WTC11 (cell line): ENCODE measurements around the gene TMEM81. TPM values are rescaled to one million over a fixed set of nuclear protein-coding genes. Genes with fewer than 3 reads are reported as not detected.

ENCODE experiments used
- ATAC-seq: fragments of 200-7000 bp; cut with Tn5 transposase; 2 replicates; pipeline ENCODE4 v1.10.0; 2021; ENCODE audit warnings: mild to moderate bottlenecking, moderate library complexity
- CTCF ChIA-PET: fragments of 300-600 bp; sonication (Branson Sonifier 250); formaldehyde crosslinking; loops from one replicate; lab custom pipeline; 2021; ENCODE audit warnings: antibody characterized with exemption; lab: Charles Lee
- POLR2A ChIA-PET: fragments of 350-600 bp; sonication (Branson Sonifier 250); formaldehyde crosslinking; loops from one replicate; lab custom pipeline; 2021; ENCODE audit warnings: antibody characterized with exemption; lab: Charles Lee
- DNase-seq: peaks from one replicate; pipeline ENCODE4 v3.0.0; 2021; ENCODE audit warnings: low spot score
- H3K27ac Mint-ChIP-seq: 2 replicates; pipeline ENCODE4 v1.8.0; 2021; ENCODE audit warnings: mixed read lengths
- H3K27me3 Mint-ChIP-seq: 2 replicates; pipeline ENCODE4 v1.8.0; 2021; ENCODE audit warnings: low read depth, mild to moderate bottlenecking, moderate library complexity, mixed read lengths
- H3K36me3 Mint-ChIP-seq: 2 replicates; pipeline ENCODE4 v1.8.0; 2021; ENCODE audit warnings: mixed read lengths
- H3K4me1 Mint-ChIP-seq: 2 replicates; pipeline ENCODE4 v1.8.0; 2022; ENCODE audit warnings: mixed read lengths
- H3K4me3 Mint-ChIP-seq: 2 replicates; pipeline ENCODE4 v1.8.0; 2021; ENCODE audit warnings: mild to moderate bottlenecking, moderate library complexity, mixed read lengths
- H3K9me3 Mint-ChIP-seq: 2 replicates; pipeline ENCODE4 v1.8.0; 2021; ENCODE audit warnings: mixed read lengths
- CREM ChIP-seq: sonication (generic); formaldehyde crosslinking; IDR thresholded peaks from 2 replicates; pipeline ENCODE4 v1.8.1; 2022; ENCODE audit warnings: mild to moderate bottlenecking, missing genetic modification reagents, moderate library complexity
- EMX1 ChIP-seq: fragments of 250-450 bp; sonication (Bioruptor Pico); IDR thresholded peaks from 2 replicates; pipeline ENCODE4 v1.8.0; 2021; ENCODE audit warnings: mild to moderate bottlenecking
- ESRRA ChIP-seq: sonication (generic); formaldehyde crosslinking; IDR thresholded peaks from 2 replicates; pipeline ENCODE4 v1.8.1; 2022; ENCODE audit warnings: mild to moderate bottlenecking, missing genetic modification reagents, borderline replicate concordance
- GRHL2 ChIP-seq: fragments of 250-450 bp; sonication (Bioruptor Pico); IDR thresholded peaks from 2 replicates; pipeline ENCODE4 v1.8.0; 2022; ENCODE audit warnings: mild to moderate bottlenecking, moderate library complexity; ENCODE audit not compliant: insufficient replicate concordance, severe bottlenecking
- MXD4 ChIP-seq: fragments of 250-450 bp; sonication (Bioruptor Pico); IDR thresholded peaks from 2 replicates; pipeline ENCODE4 v1.8.0; 2021; ENCODE audit warnings: mild to moderate bottlenecking, moderate library complexity, borderline replicate concordance
- NFE2L1 ChIP-seq: sonication (generic); formaldehyde crosslinking; IDR thresholded peaks from 2 replicates; pipeline ENCODE4 v1.8.1; 2023; ENCODE audit warnings: missing genetic modification reagents
- RELA ChIP-seq: sonication (generic); formaldehyde crosslinking; IDR thresholded peaks from 2 replicates; pipeline ENCODE4 v1.8.1; 2022; ENCODE audit warnings: missing genetic modification reagents, mild to moderate bottlenecking, borderline replicate concordance
- SMAD4 ChIP-seq: sonication (generic); formaldehyde crosslinking; IDR thresholded peaks from 2 replicates; pipeline ENCODE4 v1.8.0; 2022; ENCODE audit warnings: mild to moderate bottlenecking, missing genetic modification reagents
- ZNF263 ChIP-seq: sonication (generic); formaldehyde crosslinking; IDR thresholded peaks from 2 replicates; pipeline ENCODE4 v1.8.1; 2022; ENCODE audit warnings: low read depth, mild to moderate bottlenecking, moderate library complexity, missing genetic modification reagents
- total RNA-seq: library from RNA; stranded (reverse); gene quantifications from 3 replicates; pipeline ENCODE4 v1.2.3, GENCODE V29; 2021
- TF ChIP-seq, protein P1 (sequence below): fragments of 200-600 bp; IDR thresholded peaks from 2 replicates; pipeline ENCODE4 v1.8.0; 2022; ENCODE audit warnings: antibody characterized with exemption
- TF ChIP-seq, protein P2 (sequence below): fragments of 250-450 bp; sonication (Bioruptor Pico); IDR thresholded peaks from 2 replicates; pipeline ENCODE4 v1.9.0; 2021; ENCODE audit warnings: mild to moderate bottlenecking, borderline replicate concordance
- TF ChIP-seq, protein P3 (sequence below): sonication (generic); formaldehyde crosslinking; IDR thresholded peaks from 2 replicates; pipeline ENCODE4 v1.8.0; 2022; ENCODE audit warnings: mild to moderate bottlenecking, missing genetic modification reagents
- TF ChIP-seq, protein P4 (sequence below): sonication (generic); formaldehyde crosslinking; IDR thresholded peaks from 2 replicates; pipeline ENCODE4 v1.8.1; 2023; ENCODE audit warnings: mild to moderate bottlenecking, missing genetic modification reagents
- TF ChIP-seq, protein P5 (sequence below): sonication (generic); formaldehyde crosslinking; IDR thresholded peaks from 2 replicates; pipeline ENCODE4 v1.8.1; 2022; ENCODE audit warnings: missing genetic modification reagents, borderline replicate concordance
- TF ChIP-seq, protein P6 (sequence below): sonication (generic); formaldehyde crosslinking; conservative IDR thresholded peaks from 2 replicates; pipeline ENCODE4 v1.8.1; 2022; ENCODE audit warnings: mild to moderate bottlenecking, missing genetic modification reagents
- TF ChIP-seq, protein P7 (sequence below): fragments of 250-450 bp; sonication (Bioruptor Pico); IDR thresholded peaks from 2 replicates; pipeline ENCODE4 v1.9.0; 2021; ENCODE audit warnings: mild to moderate bottlenecking

The TMEM81 gene
- total RNA-seq, 1 experiment from 2014 or later: 7.5 TPM

DNA sequence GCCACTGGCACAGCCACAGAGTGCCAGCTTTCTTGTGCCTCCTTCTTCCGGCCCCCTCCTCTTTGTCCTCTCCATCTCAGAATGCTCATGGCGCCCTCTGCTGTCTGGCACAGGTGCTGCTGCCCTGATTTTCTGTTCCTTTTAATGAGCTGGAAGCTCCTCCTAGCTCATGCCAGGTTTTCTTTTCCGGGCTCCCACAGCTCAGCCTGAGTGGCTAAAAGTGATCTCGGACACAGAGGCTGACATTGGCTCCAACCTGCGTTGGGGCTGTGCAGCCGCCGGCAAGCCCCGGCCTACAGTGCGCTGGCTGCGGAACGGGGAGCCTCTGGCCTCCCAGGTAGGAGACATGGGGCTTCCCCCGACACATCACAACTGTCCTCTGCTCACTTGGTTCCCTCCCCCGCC is 22.6 kb downstream of the TMEM81 start (continued):
- TF ChIP-seq RELA (no peak), MXD4 (CRISPR knock-in tag) (no peak)
- TF ChIP-seq, protein P1, sequence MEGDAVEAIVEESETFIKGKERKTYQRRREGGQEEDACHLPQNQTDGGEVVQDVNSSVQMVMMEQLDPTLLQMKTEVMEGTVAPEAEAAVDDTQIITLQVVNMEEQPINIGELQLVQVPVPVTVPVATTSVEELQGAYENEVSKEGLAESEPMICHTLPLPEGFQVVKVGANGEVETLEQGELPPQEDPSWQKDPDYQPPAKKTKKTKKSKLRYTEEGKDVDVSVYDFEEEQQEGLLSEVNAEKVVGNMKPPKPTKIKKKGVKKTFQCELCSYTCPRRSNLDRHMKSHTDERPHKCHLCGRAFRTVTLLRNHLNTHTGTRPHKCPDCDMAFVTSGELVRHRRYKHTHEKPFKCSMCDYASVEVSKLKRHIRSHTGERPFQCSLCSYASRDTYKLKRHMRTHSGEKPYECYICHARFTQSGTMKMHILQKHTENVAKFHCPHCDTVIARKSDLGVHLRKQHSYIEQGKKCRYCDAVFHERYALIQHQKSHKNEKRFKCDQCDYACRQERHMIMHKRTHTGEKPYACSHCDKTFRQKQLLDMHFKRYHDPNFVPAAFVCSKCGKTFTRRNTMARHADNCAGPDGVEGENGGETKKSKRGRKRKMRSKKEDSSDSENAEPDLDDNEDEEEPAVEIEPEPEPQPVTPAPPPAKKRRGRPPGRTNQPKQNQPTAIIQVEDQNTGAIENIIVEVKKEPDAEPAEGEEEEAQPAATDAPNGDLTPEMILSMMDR: peak; percentile 84
- TF ChIP-seq, protein P2, sequence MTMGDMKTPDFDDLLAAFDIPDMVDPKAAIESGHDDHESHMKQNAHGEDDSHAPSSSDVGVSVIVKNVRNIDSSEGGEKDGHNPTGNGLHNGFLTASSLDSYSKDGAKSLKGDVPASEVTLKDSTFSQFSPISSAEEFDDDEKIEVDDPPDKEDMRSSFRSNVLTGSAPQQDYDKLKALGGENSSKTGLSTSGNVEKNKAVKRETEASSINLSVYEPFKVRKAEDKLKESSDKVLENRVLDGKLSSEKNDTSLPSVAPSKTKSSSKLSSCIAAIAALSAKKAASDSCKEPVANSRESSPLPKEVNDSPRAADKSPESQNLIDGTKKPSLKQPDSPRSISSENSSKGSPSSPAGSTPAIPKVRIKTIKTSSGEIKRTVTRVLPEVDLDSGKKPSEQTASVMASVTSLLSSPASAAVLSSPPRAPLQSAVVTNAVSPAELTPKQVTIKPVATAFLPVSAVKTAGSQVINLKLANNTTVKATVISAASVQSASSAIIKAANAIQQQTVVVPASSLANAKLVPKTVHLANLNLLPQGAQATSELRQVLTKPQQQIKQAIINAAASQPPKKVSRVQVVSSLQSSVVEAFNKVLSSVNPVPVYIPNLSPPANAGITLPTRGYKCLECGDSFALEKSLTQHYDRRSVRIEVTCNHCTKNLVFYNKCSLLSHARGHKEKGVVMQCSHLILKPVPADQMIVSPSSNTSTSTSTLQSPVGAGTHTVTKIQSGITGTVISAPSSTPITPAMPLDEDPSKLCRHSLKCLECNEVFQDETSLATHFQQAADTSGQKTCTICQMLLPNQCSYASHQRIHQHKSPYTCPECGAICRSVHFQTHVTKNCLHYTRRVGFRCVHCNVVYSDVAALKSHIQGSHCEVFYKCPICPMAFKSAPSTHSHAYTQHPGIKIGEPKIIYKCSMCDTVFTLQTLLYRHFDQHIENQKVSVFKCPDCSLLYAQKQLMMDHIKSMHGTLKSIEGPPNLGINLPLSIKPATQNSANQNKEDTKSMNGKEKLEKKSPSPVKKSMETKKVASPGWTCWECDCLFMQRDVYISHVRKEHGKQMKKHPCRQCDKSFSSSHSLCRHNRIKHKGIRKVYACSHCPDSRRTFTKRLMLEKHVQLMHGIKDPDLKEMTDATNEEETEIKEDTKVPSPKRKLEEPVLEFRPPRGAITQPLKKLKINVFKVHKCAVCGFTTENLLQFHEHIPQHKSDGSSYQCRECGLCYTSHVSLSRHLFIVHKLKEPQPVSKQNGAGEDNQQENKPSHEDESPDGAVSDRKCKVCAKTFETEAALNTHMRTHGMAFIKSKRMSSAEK: no peak

DNA sequence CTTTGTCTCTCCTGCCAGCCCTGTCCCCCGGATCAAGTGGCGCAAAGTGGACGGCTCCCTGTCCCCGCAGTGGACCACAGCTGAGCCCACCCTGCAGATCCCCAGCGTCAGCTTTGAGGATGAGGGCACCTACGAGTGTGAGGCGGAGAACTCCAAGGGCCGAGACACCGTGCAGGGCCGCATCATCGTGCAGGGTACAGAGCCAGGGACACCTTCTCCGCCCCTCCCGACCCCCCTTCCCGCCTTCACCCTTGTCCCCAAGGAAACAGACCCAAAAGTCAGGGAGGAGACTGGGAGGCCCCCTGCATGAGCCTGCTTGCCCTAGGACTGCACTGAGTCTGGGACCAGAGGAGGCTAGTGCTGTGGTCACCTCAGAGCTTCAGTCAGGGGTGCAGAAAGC is 23.0 kb downstream of the TMEM81 start:
- Mint-ChIP-seq H3K27ac (no peak overlapping the region), H3K4me3 (no peak overlapping the region), H3K36me3 (no peaks in the 10 kb centered on the region), H3K4me1 (peaks cover 9% of the 10 kb centered on the region; the same call in 1 of the 2 replicates), H3K9me3 (no peaks in the 10 kb centered on the region), H3K27me3 (no peaks in the 10 kb centered on the region)
- CTCF ChIA-PET: interaction anchor here (0.6 to 4.7 kb wide), 110 partner anchors 9 to 663 kb away, joined by 3 to 648 read pairs (median 5); partner anchors contain the start of genes CNTN2, NUAK2, RBBP5 and TMCC2
- TF ChIP-seq, protein P3, sequence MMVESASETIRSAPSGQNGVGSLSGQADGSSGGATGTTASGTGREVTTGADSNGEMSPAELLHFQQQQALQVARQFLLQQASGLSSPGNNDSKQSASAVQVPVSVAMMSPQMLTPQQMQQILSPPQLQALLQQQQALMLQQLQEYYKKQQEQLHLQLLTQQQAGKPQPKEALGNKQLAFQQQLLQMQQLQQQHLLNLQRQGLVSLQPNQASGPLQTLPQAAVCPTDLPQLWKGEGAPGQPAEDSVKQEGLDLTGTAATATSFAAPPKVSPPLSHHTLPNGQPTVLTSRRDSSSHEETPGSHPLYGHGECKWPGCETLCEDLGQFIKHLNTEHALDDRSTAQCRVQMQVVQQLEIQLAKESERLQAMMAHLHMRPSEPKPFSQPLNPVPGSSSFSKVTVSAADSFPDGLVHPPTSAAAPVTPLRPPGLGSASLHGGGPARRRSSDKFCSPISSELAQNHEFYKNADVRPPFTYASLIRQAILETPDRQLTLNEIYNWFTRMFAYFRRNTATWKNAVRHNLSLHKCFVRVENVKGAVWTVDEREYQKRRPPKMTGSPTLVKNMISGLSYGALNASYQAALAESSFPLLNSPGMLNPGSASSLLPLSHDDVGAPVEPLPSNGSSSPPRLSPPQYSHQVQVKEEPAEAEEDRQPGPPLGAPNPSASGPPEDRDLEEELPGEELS (CRISPR knock-in tag): no peak
- TF ChIP-seq, protein P4, sequence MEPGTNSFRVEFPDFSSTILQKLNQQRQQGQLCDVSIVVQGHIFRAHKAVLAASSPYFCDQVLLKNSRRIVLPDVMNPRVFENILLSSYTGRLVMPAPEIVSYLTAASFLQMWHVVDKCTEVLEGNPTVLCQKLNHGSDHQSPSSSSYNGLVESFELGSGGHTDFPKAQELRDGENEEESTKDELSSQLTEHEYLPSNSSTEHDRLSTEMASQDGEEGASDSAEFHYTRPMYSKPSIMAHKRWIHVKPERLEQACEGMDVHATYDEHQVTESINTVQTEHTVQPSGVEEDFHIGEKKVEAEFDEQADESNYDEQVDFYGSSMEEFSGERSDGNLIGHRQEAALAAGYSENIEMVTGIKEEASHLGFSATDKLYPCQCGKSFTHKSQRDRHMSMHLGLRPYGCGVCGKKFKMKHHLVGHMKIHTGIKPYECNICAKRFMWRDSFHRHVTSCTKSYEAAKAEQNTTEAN: peak; percentile 43; the same call in 1 of the 2 replicates
- no peak for DNase-seq
- POLR2A ChIA-PET: interaction anchor here (1.1 to 1.2 kb wide), 3 partner anchors 70 to 166 kb away, joined by 3 to 8 read pairs (median 4); partner anchors contain the start of gene TMCC2
- ATAC-seq: peak; percentile 27

DNA sequence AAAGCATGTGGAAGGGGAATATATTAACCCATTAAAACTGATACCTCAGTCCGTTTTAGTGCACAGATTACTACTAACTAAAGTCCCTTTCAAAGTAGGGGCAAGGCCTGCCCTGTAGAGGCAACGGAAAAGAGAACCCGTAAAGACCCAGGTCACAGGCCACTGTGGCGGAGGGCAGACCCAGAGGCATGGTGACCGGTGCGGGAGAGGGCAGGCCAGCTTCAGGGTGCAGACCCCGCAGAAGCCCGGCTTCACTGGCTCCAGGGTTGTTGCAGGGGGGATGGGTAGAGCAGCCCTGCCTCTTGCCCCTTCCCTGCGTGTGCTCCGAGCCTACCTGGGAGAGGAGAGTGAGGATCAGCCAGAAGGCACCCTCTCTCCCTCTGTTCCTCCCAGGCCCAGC is 23.5 kb downstream of the TMEM81 start:
- no peak overlapping the region for H3K4me3 Mint-ChIP-seq
- POLR2A ChIA-PET: interaction anchor here (1.2 kb wide), 1 partner anchor 72 kb away, joined by 8 read pairs; no protein-coding TSS in a partner anchor
- CTCF ChIA-PET: interaction anchor here (0.8 to 4.7 kb wide), 32 partner anchors 8 to 662 kb away, joined by 3 to 648 read pairs (median 16); partner anchors contain the start of genes CNTN2 and NUAK2
- no peak for TF ChIP-seq CREM (CRISPR knock-in tag)
- TF ChIP-seq SMAD4: no peak
- no peak for TF ChIP-seq NFE2L1 (CRISPR knock-in tag)
- TF ChIP-seq EMX1 (CRISPR knock-in tag): no peak
- TF ChIP-seq, protein P5, sequence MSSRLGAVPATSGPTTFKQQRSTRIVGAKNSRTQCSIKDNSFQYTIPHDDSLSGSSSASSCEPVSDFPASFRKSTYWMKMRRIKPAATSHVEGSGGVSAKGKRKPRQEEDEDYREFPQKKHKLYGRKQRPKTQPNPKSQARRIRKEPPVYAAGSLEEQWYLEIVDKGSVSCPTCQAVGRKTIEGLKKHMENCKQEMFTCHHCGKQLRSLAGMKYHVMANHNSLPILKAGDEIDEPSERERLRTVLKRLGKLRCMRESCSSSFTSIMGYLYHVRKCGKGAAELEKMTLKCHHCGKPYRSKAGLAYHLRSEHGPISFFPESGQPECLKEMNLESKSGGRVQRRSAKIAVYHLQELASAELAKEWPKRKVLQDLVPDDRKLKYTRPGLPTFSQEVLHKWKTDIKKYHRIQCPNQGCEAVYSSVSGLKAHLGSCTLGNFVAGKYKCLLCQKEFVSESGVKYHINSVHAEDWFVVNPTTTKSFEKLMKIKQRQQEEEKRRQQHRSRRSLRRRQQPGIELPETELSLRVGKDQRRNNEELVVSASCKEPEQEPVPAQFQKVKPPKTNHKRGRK (CRISPR knock-in tag): no peak
- TF ChIP-seq, protein P6, sequence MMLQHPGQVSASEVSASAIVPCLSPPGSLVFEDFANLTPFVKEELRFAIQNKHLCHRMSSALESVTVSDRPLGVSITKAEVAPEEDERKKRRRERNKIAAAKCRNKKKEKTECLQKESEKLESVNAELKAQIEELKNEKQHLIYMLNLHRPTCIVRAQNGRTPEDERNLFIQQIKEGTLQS (CRISPR knock-in tag): no peak
- TF ChIP-seq ZNF263 (CRISPR knock-in tag): no peak
- TF ChIP-seq ESRRA (CRISPR knock-in tag): no peak
- TF ChIP-seq, protein P7, sequence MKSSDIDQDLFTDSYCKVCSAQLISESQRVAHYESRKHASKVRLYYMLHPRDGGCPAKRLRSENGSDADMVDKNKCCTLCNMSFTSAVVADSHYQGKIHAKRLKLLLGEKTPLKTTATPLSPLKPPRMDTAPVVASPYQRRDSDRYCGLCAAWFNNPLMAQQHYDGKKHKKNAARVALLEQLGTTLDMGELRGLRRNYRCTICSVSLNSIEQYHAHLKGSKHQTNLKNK (CRISPR knock-in tag): no peak
- no peak for TF ChIP-seq GRHL2 (CRISPR knock-in tag)
- ATAC-seq (no peak), DNase-seq (no peak)
- H3K27ac Mint-ChIP-seq: no peak overlapping the region
- H3K9me3 Mint-ChIP-seq: no peaks in the 10 kb centered on the region
- no peaks in the 10 kb centered on the region for H3K27me3 Mint-ChIP-seq
- H3K4me1 Mint-ChIP-seq: peaks cover 9% of the 10 kb centered on the region; the same call in 1 of the 2 replicates
- H3K36me3 Mint-ChIP-seq: no peaks in the 10 kb centered on the region
